CD14-positive monocyte (primary cell): Measurements from ENCODE around the gene MAGI3. TPM values are rescaled to one million over a fixed set of nuclear protein-coding genes. Genes with fewer than 3 reads are reported as not detected.

Experiments used
- DNase-seq, 3 donors: peaks; one replicate each; pipeline ENCODE4 v3.0.0-alpha.2; 2011 to 2022
- H2AFZ ChIP-seq: 2 replicates; pipeline ENCODE4 v1.6.0; 2012; ENCODE audit warnings: mild to moderate bottlenecking, low read depth, low read length, inconsistent platforms; ENCODE audit not compliant: insufficient read depth, poor library complexity, severe bottlenecking
- H3K27ac ChIP-seq, 2 donors: 1 replicate in 1 of 2; 2 replicates in 1 of 2; pipeline ENCODE4 v1.5.1; 2012 to 2013; ENCODE audit warnings: low read length in 2 of 2, control low read depth in 1 of 2, inconsistent platforms in 1 of 2, low read depth in 1 of 2, mild to moderate bottlenecking in 1 of 2
- H3K27me3 ChIP-seq, 2 donors: one replicate each; pipeline versions ENCODE4 v1.6.0 to v1.6.1; 2011 to 2013; ENCODE audit warnings: low read length in 2 of 2; ENCODE audit not compliant: control insufficient read depth in 2 of 2, insufficient read depth in 2 of 2
- H3K36me3 ChIP-seq, 2 donors: replicated peaks in 1 of 2; 1 replicate in 1 of 2; 2 replicates in 1 of 2; pipeline versions ENCODE4 v1.5.1 to v1.6.1; 2012 to 2013; ENCODE audit warnings: low read length in 2 of 2, control low read depth in 1 of 2, inconsistent platforms in 1 of 2, mild to moderate bottlenecking in 1 of 2; ENCODE audit not compliant: insufficient read depth in 2 of 2, control insufficient read depth in 1 of 2
- H3K4me1 ChIP-seq, 2 donors: 1 replicate in 1 of 2; 2 replicates in 1 of 2; pipeline versions ENCODE4 v1.5.1 to v1.6.1; 2012 to 2013; ENCODE audit warnings: low read length in 2 of 2, control low read depth in 1 of 2, inconsistent platforms in 1 of 2, mild to moderate bottlenecking in 1 of 2, moderate library complexity in 1 of 2; ENCODE audit not compliant: insufficient read depth in 2 of 2, control insufficient read depth in 1 of 2
- H3K4me2 ChIP-seq: replicated peaks from 2 replicates; pipeline ENCODE3; 2012; ENCODE audit warnings: low read length, moderate library complexity, mild to moderate bottlenecking; ENCODE audit not compliant: poor library complexity, severe bottlenecking; ENCODE audit errors: extremely low read depth
- H3K4me3 ChIP-seq, 3 experiments: fragments of 200-600 bp in 1 of 3; sonication (generic) in 1 of 3; replicated peaks in 1 of 3; 1 replicate in 2 of 3; 2 replicates in 1 of 3; pipeline ENCODE4 v1.5.1; 2011 to 2013; ENCODE audit warnings: low read length in 3 of 3, mild to moderate bottlenecking in 3 of 3, control low read depth in 2 of 3, low read depth in 2 of 3, inconsistent platforms in 1 of 3, moderate library complexity in 1 of 3
- H3K79me2 ChIP-seq: 2 replicates; pipeline ENCODE4 v1.6.0; 2012; ENCODE audit warnings: mild to moderate bottlenecking, control low read depth, inconsistent platforms, low read length, moderate library complexity; ENCODE audit not compliant: insufficient read depth
- H3K9ac ChIP-seq: 2 replicates; pipeline ENCODE4 v1.6.0; 2017; ENCODE audit warnings: low read length, mild to moderate bottlenecking; ENCODE audit not compliant: insufficient read depth, poor library complexity, severe bottlenecking
- H3K9me3 ChIP-seq, 2 donors: replicated peaks in 1 of 2; 1 replicate in 1 of 2; 2 replicates in 1 of 2; pipeline versions ENCODE4 v1.5.1 to v1.6.1; 2012 to 2013; ENCODE audit warnings: low read length in 2 of 2, control low read depth in 1 of 2; ENCODE audit not compliant: control insufficient read depth in 1 of 2, insufficient read depth in 1 of 2
- H4K20me1 ChIP-seq: 2 replicates; pipeline ENCODE4 v1.6.0; 2012; ENCODE audit warnings: mild to moderate bottlenecking, low read length, control low read depth, moderate library complexity; ENCODE audit not compliant: insufficient read depth
- H3K27ac Mint-ChIP-seq, 7 donors: one replicate each; pipeline ENCODE4 v1.8.0; 2020; ENCODE audit warnings: mild to moderate bottlenecking in 7 of 7, mixed read lengths in 7 of 7, moderate library complexity in 6 of 7, inconsistent platforms in 2 of 7
- H3K27me3 Mint-ChIP-seq, 3 donors: one replicate each; pipeline ENCODE4 v1.8.0; 2021 to 2022; ENCODE audit warnings: low read depth in 3 of 3, mild to moderate bottlenecking in 3 of 3, mixed read lengths in 3 of 3, moderate library complexity in 3 of 3, inconsistent platforms in 1 of 3
- H3K36me3 Mint-ChIP-seq, 2 donors: one replicate each; pipeline ENCODE4 v1.8.0; 2020; ENCODE audit warnings: mixed read lengths in 2 of 2, inconsistent platforms in 1 of 2, mild to moderate bottlenecking in 1 of 2
- H3K4me1 Mint-ChIP-seq: one replicate; pipeline ENCODE4 v1.8.0; 2020; ENCODE audit warnings: mild to moderate bottlenecking, mixed read lengths
- H3K4me3 Mint-ChIP-seq, 2 donors: one replicate each; pipeline ENCODE4 v1.8.0; 2020; ENCODE audit warnings: mild to moderate bottlenecking in 2 of 2, mixed read lengths in 2 of 2, moderate library complexity in 1 of 2
- H3K9me3 Mint-ChIP-seq, 7 donors: one replicate each; pipeline ENCODE4 v1.8.0; 2020 to 2022; ENCODE audit warnings: mixed read lengths in 7 of 7, mild to moderate bottlenecking in 6 of 7, moderate library complexity in 6 of 7, inconsistent platforms in 2 of 7
- CTCF ChIP-seq: fragments of 200-600 bp; IDR thresholded peaks from one replicate; pipeline ENCODE4 v1.8.0; 2022; ENCODE audit warnings: antibody characterized with exemption, mild to moderate bottlenecking
- WGBS: methylation state at CpG from one replicate; pipeline ENCODE4 v1.1.5; 2013; ENCODE audit warnings: missing lambda C conversion rate; ENCODE audit not compliant: insufficient coverage; 5-methylcytosine and 5-hydroxymethylcytosine counted together
- intact Hi-C, 2 donors: fragments of 100-400 bp; cut with micrococcal nuclease; formaldehyde crosslinking; loops; one replicate each; pipeline versions ENCODE4 v1.15.0 to v1.15.1; 2023
- polyA plus RNA-seq, 3 donors: library from polyadenylated mRNA; depleted of rRNA in 1 of 3; unstranded in 2 of 3; stranded (reverse) in 1 of 3; fragments of 300-500 nt in 2 of 3; fragments of >200 nt in 1 of 3; fragmentation: Illumina TruSeq in 2 of 3; gene quantifications; 1 replicate in 2 of 3; 2 replicates in 1 of 3; pipeline ENCODE4 v1.2.3, GENCODE V29; 2012 to 2021

The MAGI3 gene
- polyA plus RNA-seq, 3 donors = 0.36 to 0.58 (median 0.43) TPM

GRCh38 chr1:113434874-113435175 lies 44.5 kb downstream of the MAGI3 start:
- Histone ChIP-seq H3K9ac (no peak overlapping the region), H4K20me1 (no peaks in the 10 kb centered on the region), H3K27me3 (no peaks in the 10 kb centered on the region), H2AFZ (no peak overlapping the region), H3K36me3 (no peaks in the 10 kb centered on the region), H3K4me1 (no peaks in the 10 kb centered on the region), H3K27ac (no peak overlapping the region), H3K4me3 (no peak overlapping the region), H3K4me2 (no peak overlapping the region), H3K9me3 (no peaks in the 10 kb centered on the region), H3K79me2 (no peaks in the 10 kb centered on the region)
- Mint-ChIP-seq H3K27me3 (peaks cover 1 to 3% (median 2%) of the 10 kb centered on the region in 3 donors), H3K27ac (no peak overlapping the region), H3K4me3 (no peak overlapping the region), H3K4me1 (no peaks in the 10 kb centered on the region), H3K36me3 (no peaks in the 10 kb centered on the region), H3K9me3 (peaks cover 0 to 3% (median 0%) of the 10 kb centered on the region in 7 donors)
- intact Hi-C loops = no loop called here
- no peak for DNase-seq
- WGBS = no CpG with 5 or more reads among the region's 2 CpGs
- no peak for TF ChIP-seq CTCF

GRCh38 chr1:113437554-113438341 lies 47.4 kb downstream of the MAGI3 start:
- H3K27ac Mint-ChIP-seq = no peak overlapping the region
- WGBS = 78% methylated on average over 1 of the region's 3 CpGs

More at GRCh38 chr1:113437554-113438341, 47.4 kb downstream of the MAGI3 start:
- TF ChIP-seq CTCF = no peak
- H3K4me3 ChIP-seq = no peak overlapping the region
- no peaks in the 10 kb centered on the region for H3K4me1 ChIP-seq
- intact Hi-C loops = no loop called here
- Mint-ChIP-seq H3K36me3 (no peaks in the 10 kb centered on the region), H3K4me3 (no peak overlapping the region), H3K27me3 (peaks cover 1 to 2% (median 1%) of the 10 kb centered on the region in 3 donors), H3K9me3 (peaks cover 0 to 3% (median 0%) of the 10 kb centered on the region in 7 donors), H3K4me1 (no peaks in the 10 kb centered on the region)
- no peaks in the 10 kb centered on the region for H3K36me3 ChIP-seq
- no peaks in the 10 kb centered on the region for H3K27me3 ChIP-seq
- no peaks in the 10 kb centered on the region for H3K9me3 ChIP-seq
- H2AFZ ChIP-seq = no peak overlapping the region
- no peak overlapping the region for H3K27ac ChIP-seq
- DNase-seq = no peak
- H3K79me2 ChIP-seq = no peaks in the 10 kb centered on the region
- H3K4me2 ChIP-seq = no peak overlapping the region
- H3K9ac ChIP-seq = no peak overlapping the region
- no peaks in the 10 kb centered on the region for H4K20me1 ChIP-seq
